ENCODE results near the gene ADARB2. TPM values are rescaled to one million over a fixed set of nuclear protein-coding genes. Genes with fewer than 3 reads are reported as not detected.

Gene ADARB2
- total RNA-seq, 1 experiment from 2014 or later: not detected

GRCh38 chr10:1690086-1690485 is 47.2 kb downstream of the ADARB2 start:
- DNase-seq (ENCODE audit: low spot score): no peak
- in situ Hi-C loops (cut with HindIII; ENCODE audit: low sequenced_read_pairs): no loop called here

- in situ Hi-C loops (cut with HindIII; ENCODE audit: low sequenced_read_pairs): no loop called here
- no peak for DNase-seq (ENCODE audit: low spot score)
Measured at GRCh38 chr10:1688531-1688930, 48.8 kb downstream of the ADARB2 start.

DNA sequence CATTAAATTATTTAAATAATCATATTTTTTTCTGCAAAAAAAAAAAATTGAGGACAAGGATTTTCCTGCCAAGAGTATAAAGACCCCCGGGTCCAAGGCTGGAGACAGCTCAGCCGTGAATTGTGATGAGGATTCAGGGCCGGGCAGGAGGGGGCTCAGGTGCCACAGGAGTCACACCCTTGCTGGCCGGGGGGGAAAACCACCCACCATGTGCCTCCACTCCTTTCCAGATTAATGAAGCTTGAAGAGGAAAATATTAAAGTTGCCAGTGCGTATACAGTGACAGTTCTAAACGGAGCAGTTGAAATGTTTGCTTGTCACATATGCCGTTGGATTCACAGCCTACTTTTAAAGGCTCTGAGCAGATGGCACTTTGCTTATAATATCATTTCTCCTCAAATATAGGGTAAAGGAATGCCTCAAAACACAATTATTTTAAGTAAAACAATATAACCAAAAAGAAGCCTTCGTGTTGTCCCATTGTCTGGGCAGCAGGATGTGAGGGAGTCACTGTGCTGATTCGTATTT is 49.6 kb downstream of the ADARB2 start:
- no peak for DNase-seq (ENCODE audit: low spot score)
- in situ Hi-C loops (cut with HindIII; ENCODE audit: low sequenced_read_pairs): no loop called here

- in situ Hi-C loops (cut with HindIII; ENCODE audit: low sequenced_read_pairs): no loop called here
Measured at GRCh38 chr10:1687190-1687589, 50.1 kb downstream of the ADARB2 start.

DNA sequence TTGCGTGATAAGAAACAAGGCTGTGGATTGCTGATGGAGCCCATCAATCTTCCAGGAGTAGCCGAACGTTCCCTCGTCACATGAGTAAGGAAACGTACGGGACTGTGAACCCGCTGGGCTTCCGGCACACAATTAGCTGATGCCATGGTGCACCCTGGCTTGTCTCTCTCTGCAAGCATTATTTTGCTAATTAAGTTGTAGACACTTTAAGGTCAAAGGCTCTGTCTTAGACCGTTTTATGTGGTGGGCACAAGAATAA is 50.9 kb downstream of the ADARB2 start:
- DNase-seq (ENCODE audit: low spot score): no peak
- in situ Hi-C loops (cut with HindIII; ENCODE audit: low sequenced_read_pairs): no loop called here

More at GRCh38 chr10:1687190-1687589, 50.1 kb downstream of the ADARB2 start:
- DNase-seq (ENCODE audit: low spot score): no peak

GRCh38 chr10:1685699-1686490 is 51.4 kb downstream of the ADARB2 start:
- in situ Hi-C loops (cut with HindIII; ENCODE audit: low sequenced_read_pairs): no loop called here
- no peak for DNase-seq (ENCODE audit: low spot score)

- in situ Hi-C loops (cut with HindIII; ENCODE audit: low sequenced_read_pairs): no loop called here
Measured at GRCh38 chr10:1684991-1685390, 52.3 kb downstream of the ADARB2 start.

DNA sequence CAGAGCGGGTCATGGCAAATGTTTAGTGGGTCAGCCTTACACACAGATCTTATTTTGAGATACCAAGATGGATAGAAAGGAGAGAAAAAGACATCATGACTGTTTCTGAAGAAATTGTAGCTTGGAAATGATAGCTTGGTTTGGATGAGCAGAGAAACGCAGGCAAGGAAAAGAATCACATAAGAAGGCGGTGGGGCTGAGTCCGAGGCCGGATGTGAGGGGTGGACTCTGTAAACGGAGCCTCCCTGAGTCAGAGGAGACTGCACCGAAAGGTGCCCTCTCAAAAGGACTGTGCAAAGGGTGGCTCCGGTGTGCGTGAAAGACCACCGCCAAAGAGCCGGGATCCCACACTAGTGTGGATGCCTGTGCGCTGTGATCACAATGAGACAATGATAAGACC is 53.7 kb downstream of the ADARB2 start:
- in situ Hi-C loops (cut with HindIII; ENCODE audit: low sequenced_read_pairs): no loop called here
- DNase-seq (ENCODE audit: low spot score): no peak

More at GRCh38 chr10:1684991-1685390, 52.3 kb downstream of the ADARB2 start:
- no peak for DNase-seq (ENCODE audit: low spot score)

DNA sequence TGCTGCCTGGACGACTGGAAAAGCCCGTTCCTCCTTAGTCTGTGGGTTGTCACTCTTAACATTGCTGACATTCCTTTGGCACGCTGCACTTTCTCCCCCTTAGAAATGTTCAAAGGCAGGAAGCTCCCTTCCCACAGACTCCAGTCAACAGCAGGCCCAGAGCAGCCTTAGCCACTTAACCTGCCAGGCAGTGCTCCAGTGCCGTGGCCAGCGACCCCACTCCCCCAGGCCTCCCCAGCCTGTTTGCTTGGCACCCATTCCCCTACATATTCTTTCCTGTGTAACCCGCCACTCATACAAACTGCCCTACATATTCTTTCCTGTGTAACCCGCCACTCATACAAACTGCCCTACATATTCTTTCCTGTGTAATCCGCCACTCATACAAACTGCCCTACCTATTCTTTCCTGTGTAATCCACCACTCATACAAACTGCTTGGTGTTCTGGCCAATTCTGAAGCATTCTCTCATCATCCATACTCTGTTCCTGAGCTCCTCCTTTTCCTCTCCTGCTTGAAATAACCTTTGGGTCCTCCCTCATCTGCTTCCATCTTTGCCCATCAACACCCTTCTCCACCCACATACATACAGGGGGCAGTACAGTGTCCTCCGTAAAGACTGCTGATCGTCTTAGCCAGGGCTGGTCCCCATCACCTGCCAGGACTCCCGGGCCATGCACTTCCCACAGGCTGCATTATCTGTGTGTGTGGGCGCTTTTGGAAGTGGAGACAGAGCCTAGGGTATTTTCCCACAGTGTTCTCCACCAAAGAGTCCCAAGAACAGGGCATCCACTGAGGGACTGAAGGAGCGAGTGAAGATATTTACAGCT is 57.3 kb downstream of the ADARB2 start:
- in situ Hi-C loops (cut with HindIII; ENCODE audit: low sequenced_read_pairs): no loop called here
- DNase-seq (ENCODE audit: low spot score): no peak

DNA sequence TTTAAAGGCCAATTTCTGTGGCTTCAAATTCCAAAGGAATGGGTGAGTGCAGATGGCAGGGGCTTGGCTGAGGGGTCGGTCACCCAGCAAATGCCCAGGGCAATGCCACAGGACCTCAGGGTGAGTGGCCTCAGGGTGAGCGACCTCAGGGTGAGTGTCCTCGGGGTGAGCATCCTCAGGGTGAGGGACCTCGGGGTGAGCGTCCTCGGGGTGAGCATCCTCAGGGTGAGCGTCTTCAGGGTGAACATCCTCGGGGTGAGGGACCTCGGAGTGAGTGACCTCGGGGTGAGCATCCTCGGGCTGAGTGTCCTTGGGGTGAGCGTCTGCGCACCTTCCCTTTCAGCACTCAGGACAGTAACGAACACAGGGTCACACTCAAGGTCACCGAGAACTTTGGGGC is 59.2 kb downstream of the ADARB2 start:
- DNase-seq (ENCODE audit: low spot score): no peak
- in situ Hi-C loops (cut with HindIII; ENCODE audit: low sequenced_read_pairs): no loop called here

DNA sequence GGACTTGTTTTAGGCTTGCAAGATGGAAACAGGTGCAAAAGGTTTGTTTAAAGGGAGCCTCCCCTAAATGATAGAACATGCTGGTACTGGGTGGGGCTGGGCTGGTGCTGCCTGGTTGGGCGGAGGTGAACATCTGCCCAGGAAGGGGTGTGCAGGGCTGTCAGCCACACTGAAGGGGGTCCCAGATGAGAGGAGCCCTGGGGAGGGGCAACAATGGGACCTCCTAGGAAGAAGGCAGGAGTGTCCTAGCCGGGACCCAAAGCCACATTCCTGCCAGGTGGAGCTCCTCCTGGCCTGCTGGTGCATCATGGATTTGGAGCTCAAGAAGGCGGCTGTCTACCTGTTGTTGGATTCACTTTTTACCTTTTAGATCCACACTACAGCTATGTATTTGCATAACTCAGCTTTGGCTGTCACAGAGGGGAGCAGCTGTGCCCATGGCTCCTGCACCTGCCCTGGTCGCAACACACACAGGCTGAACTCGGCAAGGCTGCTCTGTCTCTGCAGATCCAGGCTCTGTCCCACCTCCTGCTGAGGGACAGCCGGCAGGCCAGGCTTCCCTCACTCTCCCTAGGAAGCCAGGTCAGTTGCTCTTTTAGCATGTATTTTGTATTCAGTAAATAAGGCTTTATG is 59.9 kb downstream of the ADARB2 start:
- peak; percentile 47 for DNase-seq (ENCODE audit: low spot score)
- in situ Hi-C loops (cut with HindIII; ENCODE audit: low sequenced_read_pairs): no loop called here

DNA sequence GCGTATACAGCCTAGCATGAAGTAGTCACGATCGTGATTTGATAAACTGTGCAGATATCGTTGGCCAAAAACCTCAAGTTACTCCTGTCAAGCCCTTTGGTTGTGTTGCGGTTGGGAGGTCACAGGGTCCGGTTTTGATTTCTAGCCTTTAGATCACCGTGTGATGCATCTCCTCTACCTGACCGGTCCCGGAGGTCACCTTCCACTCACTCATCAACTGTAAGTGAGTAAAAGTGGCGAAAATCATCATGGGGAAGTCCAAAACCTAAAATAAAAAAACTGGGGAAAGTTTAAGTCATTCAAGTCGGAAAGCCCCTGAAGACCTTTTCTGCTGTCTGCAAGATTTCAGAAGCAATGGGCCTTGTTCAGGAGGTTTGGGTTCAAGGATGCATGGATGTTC is 62.8 kb downstream of the ADARB2 start:
- no peak for DNase-seq (ENCODE audit: low spot score)
- in situ Hi-C loops (cut with HindIII; ENCODE audit: low sequenced_read_pairs): no loop called here

DNA sequence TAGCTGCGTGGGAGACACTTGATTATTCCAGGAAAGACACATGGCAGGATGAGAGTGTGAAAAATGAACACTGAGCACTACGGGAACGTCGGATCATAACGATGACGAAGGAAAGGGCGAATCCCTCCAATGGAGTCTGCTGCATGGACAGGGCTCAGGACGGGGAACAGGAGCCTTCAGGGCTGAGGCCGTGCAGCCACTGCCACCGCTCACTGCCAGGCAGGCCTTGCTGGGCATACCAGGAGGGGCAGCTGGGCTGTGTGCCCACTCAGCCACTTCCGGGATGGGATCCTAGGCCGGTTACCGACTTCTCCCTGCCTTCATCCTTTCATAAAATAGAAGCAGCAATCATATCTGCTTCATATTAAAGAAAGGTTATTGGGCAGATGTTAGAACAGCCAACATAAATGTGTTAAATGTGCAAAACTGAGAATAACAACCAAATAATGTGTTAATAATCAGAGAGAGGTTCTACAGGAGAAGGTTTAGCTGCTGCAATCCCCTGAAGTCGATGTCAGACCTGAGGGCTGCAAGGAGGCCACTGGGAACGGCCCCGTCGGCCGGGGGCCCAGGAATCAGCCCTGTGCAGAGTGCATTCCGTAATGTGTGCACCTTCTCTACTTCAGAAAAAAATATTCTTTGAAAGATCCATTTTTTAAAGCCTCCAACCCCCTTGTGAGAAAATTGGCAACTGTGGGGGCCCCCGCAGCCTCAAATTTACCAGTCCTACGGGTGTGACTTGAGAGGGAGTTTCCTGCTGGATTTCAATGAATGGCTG is 63.6 kb downstream of the ADARB2 start:
- no peak for DNase-seq (ENCODE audit: low spot score)
- in situ Hi-C loops (cut with HindIII; ENCODE audit: low sequenced_read_pairs): no loop called here

GRCh38 chr10:1672001-1672781 is 65.1 kb downstream of the ADARB2 start:
- DNase-seq (ENCODE audit: low spot score): no peak
- in situ Hi-C loops (cut with HindIII; ENCODE audit: low sequenced_read_pairs): no loop called here

DNA sequence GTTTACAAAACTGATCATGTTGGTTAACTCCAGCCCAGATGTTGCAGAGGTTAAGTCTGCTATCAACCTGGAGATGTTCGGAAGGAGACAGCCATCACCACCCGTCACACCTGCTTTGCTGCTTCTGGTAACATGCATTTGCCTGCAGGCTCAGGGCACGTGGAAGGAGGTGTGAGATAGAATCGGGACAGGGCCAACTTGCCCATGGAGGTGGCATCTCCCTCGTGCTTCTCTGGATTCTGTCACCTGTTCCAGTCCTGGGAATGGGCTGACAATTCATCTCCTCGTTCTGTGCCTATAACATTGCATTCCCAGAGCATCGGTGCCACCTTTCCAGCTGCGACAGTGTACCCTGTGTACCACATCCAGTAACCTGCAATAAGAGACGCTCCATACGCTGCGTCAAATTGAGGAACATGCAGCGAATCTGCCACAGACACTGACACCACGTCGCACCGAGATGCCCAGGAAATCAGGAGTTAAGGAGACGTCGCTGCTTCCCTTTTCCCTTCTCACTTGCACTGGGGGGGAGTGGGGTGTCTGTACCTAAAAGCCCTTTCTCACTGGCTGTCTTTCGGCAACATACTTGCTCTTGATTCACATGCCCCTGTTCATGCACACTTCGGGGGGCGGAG is 65.8 kb downstream of the ADARB2 start:
- DNase-seq (ENCODE audit: low spot score): no peak
- in situ Hi-C loops (cut with HindIII; ENCODE audit: low sequenced_read_pairs): no loop called here

- in situ Hi-C loops (cut with HindIII; ENCODE audit: low sequenced_read_pairs): no loop called here
- DNase-seq (ENCODE audit: low spot score): no peak
Measured at GRCh38 chr10:1670541-1671365, 66.6 kb downstream of the ADARB2 start.

DNA sequence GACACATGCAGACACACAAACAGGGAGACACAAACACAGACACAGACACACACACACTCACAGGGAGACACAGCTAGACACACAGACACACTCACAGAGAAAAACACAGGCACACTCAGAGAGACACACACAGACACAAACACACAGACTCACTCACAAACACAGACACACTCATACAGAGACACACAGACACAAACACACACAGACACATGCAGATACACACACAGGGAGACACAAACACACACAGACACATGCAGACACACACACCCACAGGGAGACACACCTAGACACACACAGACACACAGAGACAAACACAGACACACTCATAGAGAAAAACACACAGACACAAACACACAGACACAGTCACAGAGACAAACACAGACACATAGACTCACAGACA is 67.9 kb downstream of the ADARB2 start:
- in situ Hi-C loops (cut with HindIII; ENCODE audit: low sequenced_read_pairs): no loop called here
- no peak for DNase-seq (ENCODE audit: low spot score)
